ENCODE measurements around the gene CIB2.

The CIB2 gene

GRCh38 chr15:78082743-78083110 lies 48.5 kb downstream of the CIB2 start:
- no peak for DNase-seq

GRCh38 chr15:78082106-78082742 lies 49.0 kb downstream of the CIB2 start:
- no peak for DNase-seq

GRCh38 chr15:78080088-78080460 lies 51.2 kb downstream of the CIB2 start:
- DNase-seq, result no peak

- no peak for DNase-seq
Observed at GRCh38 chr15:78079298-78080087, 51.8 kb downstream of the CIB2 start.

- DNase-seq, result no peak
Observed at GRCh38 chr15:78077871-78078210, 53.4 kb downstream of the CIB2 start.

GRCh38 chr15:78077053-78077870 lies 54.0 kb downstream of the CIB2 start, which contains the start of gene TBC1D2B:
TSS of gene TBC1D2B (minus strand) at chr15:78077711. CDS start at chr15:78077652, 59 bp downstream.
- DNase-seq, result peak; percentile 31 to 70 (median 41)

- no peak for DNase-seq
Observed at GRCh38 chr15:78076231-78077052, 54.8 kb downstream of the CIB2 start.

GRCh38 chr15:78075490-78076230 lies 55.6 kb downstream of the CIB2 start:
- DNase-seq, result no peak

- no peak for DNase-seq
Observed at GRCh38 chr15:78073046-78073787, 58.0 kb downstream of the CIB2 start.

GRCh38 chr15:78072080-78072892 lies 59.0 kb downstream of the CIB2 start:
- DNase-seq, result peak in 1 of 4 experiments; percentile 24

GRCh38 chr15:78071383-78071782 lies 59.9 kb downstream of the CIB2 start:
- no peak for DNase-seq

- DNase-seq, result peak in 1 of 4 experiments; percentile 20
Observed at GRCh38 chr15:78070049-78070700, 61.1 kb downstream of the CIB2 start.

GRCh38 chr15:78069462-78070029 lies 61.7 kb downstream of the CIB2 start:
- DNase-seq, result no peak

- no peak for DNase-seq
Observed at GRCh38 chr15:78069052-78069414, 62.2 kb downstream of the CIB2 start.

GRCh38 chr15:78067328-78068228 lies 63.7 kb downstream of the CIB2 start:
- no peak for DNase-seq

- no peak for DNase-seq
Observed at GRCh38 chr15:78065973-78066946, 65.0 kb downstream of the CIB2 start.

GRCh38 chr15:78065284-78065872 lies 65.9 kb downstream of the CIB2 start:
- no peak for DNase-seq

Data from activated naive CD4-positive, alpha-beta T cell (primary cell).